Measurements from ENCODE around the gene MMP15. TPM values are rescaled to one million over a fixed set of nuclear protein-coding genes. Genes with fewer than 3 reads are reported as not detected.

The MMP15 gene
- total RNA-seq, 4 donors from 2014 or later, result 36.5 to 105 (median 80.5) TPM

GRCh38 chr16:58030136-58030840 is 4.7 kb downstream of the MMP15 start:
- Histone ChIP-seq H3K4me3 (replicated peaks in 1 of 3) (no peak overlapping the region), H3K9me3 (no peaks in the 10 kb centered on the region), H3K27ac (peak overlapping the region; percentile 76 to 94 (median 89)), H3K27me3 (no peaks in the 10 kb centered on the region), H3K4me1 (peaks cover 73 to 79% of the 10 kb centered on the region in 2 donors), H3K36me3 (no peaks in the 10 kb centered on the region)
- WGBS, 2 donors, result 58 to 77% methylated on average over 2 to 11 of the region's 11 CpGs
- no peak for TF ChIP-seq POLR2A (IDR thresholded peaks at IDR 0.05)
- no peak for TF ChIP-seq CTCF (IDR thresholded peaks at IDR 0.05)
- intact Hi-C loops (cut with DNase I), result loop anchor here (5.0 kb wide), 1 partner anchor 37 kb away; no protein-coding TSS in a partner anchor
- no peak for DNase-seq

DNA sequence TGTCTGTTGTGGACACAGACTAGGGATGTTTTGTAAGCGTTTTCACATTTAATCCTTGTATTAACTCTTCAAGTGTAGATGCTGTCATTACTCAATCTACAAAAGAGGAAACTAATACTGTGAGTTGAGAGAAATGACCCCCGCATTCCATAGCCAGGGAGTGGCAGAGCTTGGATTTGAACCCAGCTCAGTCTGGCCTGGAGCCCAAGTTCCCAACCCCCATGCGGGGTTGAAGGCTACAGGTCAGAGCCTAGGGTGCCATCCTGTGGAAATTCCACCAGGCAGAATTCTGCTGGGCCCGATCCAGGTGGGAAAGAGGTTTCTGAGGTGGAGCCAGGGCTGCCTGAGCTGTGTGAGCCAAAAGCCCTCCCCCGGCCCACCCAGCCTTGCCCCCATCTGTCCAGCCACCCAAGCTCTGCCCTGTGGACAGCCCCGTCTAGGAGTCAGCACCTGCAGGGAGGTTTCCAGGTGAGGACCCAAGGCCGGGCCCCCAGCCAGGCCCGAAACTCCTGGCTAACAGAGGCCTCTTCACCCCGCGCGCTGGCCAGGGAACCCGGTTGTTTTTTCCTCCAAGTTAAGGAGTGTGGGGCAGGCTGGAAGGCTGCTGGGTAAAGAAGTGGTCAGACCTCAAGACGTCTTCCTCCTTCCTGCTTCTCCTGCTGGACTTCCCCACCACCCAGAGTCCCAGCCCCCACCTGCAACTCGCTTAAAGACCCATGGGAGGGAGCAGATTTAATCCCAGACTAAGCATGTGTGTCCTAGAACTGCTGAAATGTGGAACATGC is 5.7 kb downstream of the MMP15 start:
- DNase-seq, result peak; percentile 75 to 81
- Histone ChIP-seq H3K4me3 (replicated peaks in 1 of 3) (no peak overlapping the region), H3K36me3 (no peaks in the 10 kb centered on the region), H3K4me1 (peaks cover 82 to 87% of the 10 kb centered on the region in 2 donors), H3K9me3 (no peaks in the 10 kb centered on the region), H3K27me3 (no peaks in the 10 kb centered on the region), H3K27ac (peak overlapping the region; percentile 76 to 89 (median 88))
- TF ChIP-seq POLR2A (IDR thresholded peaks at IDR 0.05) (peak in 1 of 2 donors; percentile 23), CTCF (IDR thresholded peaks at IDR 0.05) (peak in 1 of 6 experiments; percentile 20)
- 6 to 22% methylated on average over 5 to 14 of the region's 14 CpGs for WGBS, 2 donors
- intact Hi-C loops (cut with DNase I), result loop anchor here (5.0 kb wide), 1 partner anchor 36 kb away; no protein-coding TSS in a partner anchor

- DNase-seq, result peak; percentile 96 to 97
- Histone ChIP-seq H3K9me3 (no peaks in the 10 kb centered on the region), H3K27me3 (no peaks in the 10 kb centered on the region), H3K4me1 (peaks cover 82 to 86% of the 10 kb centered on the region in 2 donors), H3K27ac (peak overlapping the region; percentile 76 to 89 (median 88)), H3K36me3 (peaks cover 0 to 2% of the 10 kb centered on the region in 2 donors), H3K4me3 (replicated peaks in 1 of 3) (no peak overlapping the region)
- intact Hi-C loops (cut with DNase I), result loop anchor here (5.0 kb wide), 1 partner anchor 34 kb away; no protein-coding TSS in a partner anchor
- TF ChIP-seq POLR2A (IDR thresholded peaks at IDR 0.05), result peak in 1 of 2 donors; percentile 45
- no peak for TF ChIP-seq CTCF (IDR thresholded peaks at IDR 0.05)
- WGBS, 2 donors, result 14 to 20% methylated on average over 2 to 10 of the region's 15 CpGs
Observed at GRCh38 chr16:58032710-58033293, 7.2 kb downstream of the MMP15 start.

DNA sequence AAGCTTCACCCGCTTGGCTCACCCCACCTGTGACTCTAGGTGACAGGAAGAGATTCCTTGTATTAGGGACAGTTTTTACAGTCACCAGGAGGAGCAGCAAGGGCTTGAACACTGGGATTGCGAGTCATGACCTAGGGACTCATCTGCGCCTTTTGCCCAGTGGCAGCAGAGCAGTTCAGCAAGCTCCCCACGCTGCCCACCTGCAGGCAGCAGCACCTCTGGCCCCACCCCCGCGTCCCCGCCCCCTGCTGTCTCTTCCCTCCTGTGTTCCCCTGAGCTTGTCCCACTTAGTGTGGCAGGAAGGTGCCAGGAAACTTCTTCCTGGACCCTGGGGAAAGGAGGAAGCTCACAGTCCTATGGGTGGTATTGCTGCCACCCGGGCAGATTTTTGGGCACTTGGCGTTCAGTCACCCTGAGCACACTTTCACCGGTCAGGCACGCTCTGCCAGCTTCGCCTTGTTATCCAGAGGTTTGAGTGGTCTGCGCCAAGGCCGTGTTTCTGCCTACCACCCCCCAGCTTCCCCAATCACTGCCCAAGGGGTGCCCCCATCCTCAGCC is 8.7 kb downstream of the MMP15 start:
- H3K27me3 ChIP-seq, result no peaks in the 10 kb centered on the region
- H3K27ac ChIP-seq, result peak overlapping the region; percentile 76 to 89 (median 88)
- no peaks in the 10 kb centered on the region for H3K9me3 ChIP-seq
- no peak overlapping the region for H3K4me3 ChIP-seq (replicated peaks in 1 of 3)
- 50 to 68% methylated on average over 9 to 14 of the region's 14 CpGs for whole genome bisulfite sequencing, 2 donors
- TF ChIP-seq CTCF (IDR thresholded peaks at IDR 0.05), result no peak
- no peak for TF ChIP-seq POLR2A (IDR thresholded peaks at IDR 0.05)
- intact Hi-C loops (cut with DNase I), result loop anchor here (5.0 kb wide), 1 partner anchor 33 kb away; no protein-coding TSS in a partner anchor
- peaks cover 68 to 72% of the 10 kb centered on the region in 2 donors for H3K4me1 ChIP-seq
- H3K36me3 ChIP-seq, result peaks cover 0 to 13% of the 10 kb centered on the region in 2 donors
- DNase-seq, result peak; percentile 80 to 84
